ENCODE data around the gene DOC2B.

- TF ChIP-seq, protein P1, sequence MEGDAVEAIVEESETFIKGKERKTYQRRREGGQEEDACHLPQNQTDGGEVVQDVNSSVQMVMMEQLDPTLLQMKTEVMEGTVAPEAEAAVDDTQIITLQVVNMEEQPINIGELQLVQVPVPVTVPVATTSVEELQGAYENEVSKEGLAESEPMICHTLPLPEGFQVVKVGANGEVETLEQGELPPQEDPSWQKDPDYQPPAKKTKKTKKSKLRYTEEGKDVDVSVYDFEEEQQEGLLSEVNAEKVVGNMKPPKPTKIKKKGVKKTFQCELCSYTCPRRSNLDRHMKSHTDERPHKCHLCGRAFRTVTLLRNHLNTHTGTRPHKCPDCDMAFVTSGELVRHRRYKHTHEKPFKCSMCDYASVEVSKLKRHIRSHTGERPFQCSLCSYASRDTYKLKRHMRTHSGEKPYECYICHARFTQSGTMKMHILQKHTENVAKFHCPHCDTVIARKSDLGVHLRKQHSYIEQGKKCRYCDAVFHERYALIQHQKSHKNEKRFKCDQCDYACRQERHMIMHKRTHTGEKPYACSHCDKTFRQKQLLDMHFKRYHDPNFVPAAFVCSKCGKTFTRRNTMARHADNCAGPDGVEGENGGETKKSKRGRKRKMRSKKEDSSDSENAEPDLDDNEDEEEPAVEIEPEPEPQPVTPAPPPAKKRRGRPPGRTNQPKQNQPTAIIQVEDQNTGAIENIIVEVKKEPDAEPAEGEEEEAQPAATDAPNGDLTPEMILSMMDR (IDR thresholded peaks at IDR 0.05; ENCODE audit: low read depth, low read length): no peak
- no peak for TF ChIP-seq EZH2phosphoT487 (IDR thresholded peaks at IDR 0.05; ENCODE audit: low read depth)
These were observed 25.6 kb upstream of the DOC2B start for GRCh38 chr17:206941-207560.
